Raji (cell line): ENCODE data around the gene RNASET2.

ENCODE experiments used
- POLR2A ChIP-seq: IDR thresholded peaks from 2 replicates; pipeline ENCODE4 v1.6.1; 2011; ENCODE audit warnings: low read depth, low read length, control low read depth; ENCODE audit not compliant: insufficient read depth

The RNASET2 gene

DNA sequence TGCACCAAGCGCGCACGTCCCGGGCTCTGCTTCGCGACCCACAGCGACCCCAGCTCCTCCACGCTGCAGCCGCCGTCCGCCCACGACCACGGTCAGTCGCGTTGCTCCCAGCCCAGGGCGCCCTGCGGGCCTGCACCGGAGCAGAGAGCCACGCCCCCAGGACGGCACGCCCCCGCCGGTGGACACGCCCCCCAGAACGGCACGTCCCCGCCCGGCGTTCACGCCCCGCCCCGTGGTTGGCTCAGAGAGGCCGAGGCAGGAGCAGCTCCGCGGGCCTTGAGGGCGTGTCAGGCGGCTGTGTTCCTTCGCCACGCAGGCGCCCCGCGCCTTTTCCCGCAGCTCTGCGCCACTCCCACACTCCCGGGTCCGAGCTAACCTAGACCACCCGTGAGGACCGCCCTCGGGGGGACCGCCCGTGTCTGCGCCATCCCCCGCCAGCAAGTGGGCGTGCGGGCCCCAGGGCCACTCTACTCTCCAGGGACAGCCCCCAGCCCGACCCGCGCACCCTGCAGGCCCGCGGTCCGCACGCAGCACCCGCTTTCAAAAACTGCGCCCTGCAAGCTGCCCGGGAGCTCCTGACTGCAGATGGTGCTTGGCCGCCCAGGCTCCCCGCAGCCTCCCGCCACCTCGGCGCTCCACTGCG lies at the start of gene RNASET2:
Gene RNASET2 (minus strand): TSS at position 107 of the 643 bp plus-strand sequence. CDS start 368 bp downstream, outside the sequence.
- TF ChIP-seq POLR2A = peak; percentile 89

DNA sequence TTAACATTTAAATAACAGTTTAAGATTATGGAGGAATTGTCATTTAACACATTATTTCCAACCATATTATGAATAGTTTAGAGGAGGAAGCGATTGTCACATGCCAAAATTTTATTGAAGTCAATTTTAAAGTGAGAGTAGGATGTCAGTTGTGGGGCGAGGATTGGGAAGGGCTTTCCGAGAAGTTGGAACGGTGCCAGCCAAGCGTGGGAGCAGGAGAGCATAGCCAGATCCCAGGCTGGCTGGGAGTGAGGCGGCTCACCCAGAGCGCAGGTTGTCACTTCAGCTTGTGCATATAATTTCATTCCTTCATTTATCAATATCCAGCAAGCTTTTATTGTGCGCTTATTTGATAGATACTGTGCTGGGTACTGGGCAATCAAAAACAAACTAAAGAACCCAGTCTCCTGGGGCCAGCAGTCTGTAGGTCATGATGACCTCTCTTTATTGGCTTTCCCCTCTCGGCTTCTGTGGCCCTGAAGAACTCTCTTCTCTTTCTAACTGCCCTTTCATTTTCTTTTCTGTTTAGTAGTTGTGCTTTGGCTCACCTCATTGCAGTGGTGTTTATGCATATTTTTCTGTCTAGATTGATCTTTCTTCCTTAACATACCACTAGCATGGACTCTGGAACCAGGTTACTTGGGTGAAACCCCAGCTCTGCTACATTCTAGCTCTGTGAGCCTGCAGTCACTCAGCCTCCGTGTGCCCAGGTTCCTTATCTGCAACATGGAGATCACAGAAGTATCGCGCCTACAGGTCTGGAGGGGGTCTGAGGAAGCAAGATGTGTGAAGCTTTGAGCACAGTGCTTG lies 49.2 kb upstream of the RNASET2 start:
- no peak for TF ChIP-seq POLR2A

- no peak for TF ChIP-seq POLR2A
Observed at GRCh38 chr6:167000759-167001158, 44.4 kb upstream of the RNASET2 start.

DNA sequence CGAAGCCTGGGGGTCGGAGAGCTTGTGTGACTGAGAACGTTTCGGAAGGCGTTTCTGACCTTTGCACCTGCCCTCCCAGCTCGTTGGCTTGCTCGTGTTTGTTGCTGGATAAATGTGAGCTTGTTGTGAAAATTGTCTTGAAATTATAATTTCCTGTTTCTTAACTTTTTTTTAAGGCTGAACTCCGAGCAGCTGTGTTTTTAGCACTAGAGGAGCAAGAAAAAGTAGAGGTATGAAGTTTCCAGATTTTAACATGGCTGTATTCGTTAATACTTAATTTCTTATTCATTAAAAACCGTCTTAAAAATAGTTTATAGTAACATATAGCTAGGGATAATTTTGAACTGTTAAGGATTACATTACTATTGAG lies 43.5 kb upstream of the RNASET2 start:
- TF ChIP-seq POLR2A = no peak

GRCh38 chr6:166999145-166999883 lies 43.0 kb upstream of the RNASET2 start, which contains the start of gene CEP43:
Gene CEP43 (plus strand): TSS chr6:166999397. CDS start chr6:166999413, 16 bp downstream.
- TF ChIP-seq POLR2A = peak; percentile 89

GRCh38 chr6:166998256-166999144 lies 42.1 kb upstream of the RNASET2 start:
- peak; percentile 84 for TF ChIP-seq POLR2A

DNA sequence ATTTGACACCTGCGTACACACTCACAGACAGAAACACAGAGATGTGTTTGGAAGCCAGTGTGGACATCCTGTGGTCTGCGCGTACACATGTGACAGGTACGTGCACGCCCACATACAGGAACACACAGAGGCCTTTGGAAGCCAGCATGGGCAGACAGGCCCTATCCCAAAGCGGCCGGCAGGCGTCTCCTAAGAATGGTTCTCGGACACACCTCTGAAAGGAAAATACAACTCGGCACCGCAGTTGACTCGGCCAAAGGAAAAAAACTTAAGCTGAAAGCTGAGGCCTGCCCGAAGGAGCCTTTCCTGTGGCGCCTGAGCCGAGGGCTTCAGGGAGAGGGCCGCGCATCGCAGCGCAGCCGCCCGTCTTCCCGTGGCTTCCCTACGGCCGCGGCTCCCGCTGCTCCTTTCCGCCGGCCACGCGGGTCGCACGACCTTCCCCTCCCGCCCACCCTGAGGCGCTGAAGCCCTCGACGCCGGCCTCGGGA lies 41.5 kb upstream of the RNASET2 start:
- TF ChIP-seq POLR2A = no peak

DNA sequence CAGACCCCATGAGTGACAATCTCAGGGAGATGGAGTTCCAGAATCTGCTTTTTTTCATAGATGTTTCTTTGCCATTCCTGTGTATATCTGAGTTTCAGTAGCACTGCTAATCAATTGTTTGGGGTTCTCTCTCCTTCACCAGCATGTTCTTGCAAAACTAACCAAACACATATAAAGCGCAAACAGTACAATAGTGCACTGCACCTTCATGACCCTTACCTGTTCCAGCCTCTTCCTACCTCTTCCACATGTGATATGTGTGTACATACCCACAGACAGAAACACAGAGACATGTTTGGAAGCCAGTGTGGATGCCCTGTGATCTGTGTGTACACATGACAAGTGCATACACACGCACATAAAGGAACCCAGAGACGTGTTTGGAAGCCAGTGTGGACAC lies 41.0 kb upstream of the RNASET2 start:
- no peak for TF ChIP-seq POLR2A

- TF ChIP-seq POLR2A = no peak
Observed at GRCh38 chr6:166996406-166996805, 40.1 kb upstream of the RNASET2 start.

DNA sequence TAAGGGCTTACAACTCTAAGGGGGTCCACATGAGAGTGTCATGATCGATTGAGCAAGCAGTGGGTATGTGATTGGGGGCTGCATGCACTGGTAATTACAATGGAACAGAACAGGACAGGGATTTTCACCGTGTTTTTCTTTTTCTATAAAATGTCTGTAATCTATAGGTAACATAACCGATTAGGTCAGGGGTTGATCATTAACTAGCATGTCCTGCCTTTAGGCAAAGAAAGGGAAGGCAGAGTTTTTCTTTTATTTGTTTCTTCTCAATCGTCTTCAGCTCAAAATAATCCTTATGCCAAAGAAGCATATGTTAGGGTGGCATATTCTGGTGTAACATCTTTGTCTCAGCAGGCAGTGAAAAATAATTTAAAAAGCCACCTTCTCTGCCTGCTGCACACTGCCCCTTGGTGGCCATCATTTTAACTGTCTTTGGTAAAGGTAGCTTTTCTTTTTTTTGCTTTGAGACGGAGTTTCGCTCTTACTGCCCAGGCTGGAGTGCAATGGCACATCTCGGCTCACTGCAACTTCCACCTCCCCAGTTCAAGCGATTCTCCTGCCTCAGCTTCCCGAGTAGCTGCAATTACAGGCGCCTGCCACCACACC lies 33.2 kb upstream of the RNASET2 start:
- no peak for TF ChIP-seq POLR2A

DNA sequence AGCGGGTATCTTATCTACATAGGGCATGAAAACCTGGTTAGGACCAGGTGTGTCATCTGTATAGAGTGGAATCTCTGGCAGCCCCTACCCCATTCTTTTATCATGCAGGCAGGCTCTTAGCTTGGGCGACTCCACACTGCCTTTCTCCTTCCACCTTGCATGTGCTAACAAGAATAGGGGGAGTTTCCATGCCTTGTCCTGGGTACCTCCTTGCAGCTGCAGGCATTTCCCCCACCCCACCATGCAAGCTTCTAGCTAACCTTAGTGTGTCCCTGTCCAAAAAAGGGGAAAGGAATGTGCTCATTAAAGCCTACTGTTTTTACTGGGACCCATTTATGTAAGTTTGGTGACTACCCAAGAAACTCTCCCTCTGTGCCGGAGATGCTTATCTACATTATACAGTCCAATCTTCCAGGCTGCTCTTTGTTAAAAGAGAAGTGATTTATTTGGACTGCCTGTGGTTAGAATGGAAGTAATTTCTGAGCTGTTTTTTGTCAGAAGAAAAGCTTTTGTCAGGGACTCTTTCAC lies 32.4 kb upstream of the RNASET2 start:
- no peak for TF ChIP-seq POLR2A

GRCh38 chr6:166987930-166988329 lies 31.6 kb upstream of the RNASET2 start:
- no peak for TF ChIP-seq POLR2A

GRCh38 chr6:166987448-166987847 lies 31.1 kb upstream of the RNASET2 start:
- no peak for TF ChIP-seq POLR2A

GRCh38 chr6:166980738-166981137 lies 24.4 kb upstream of the RNASET2 start:
- TF ChIP-seq POLR2A = no peak
